KOPT-K1 (cell line): ENCODE results near the gene OTOG.

ENCODE experiments used
- H3K27ac ChIP-seq: fragments of 200-600 bp; sonication (generic); 2 replicates; pipeline ENCODE4 v1.5.1; 2016; ENCODE audit warnings: antibody characterized with exemption, mild to moderate bottlenecking, low read depth, low read length; ENCODE audit not compliant: poor library complexity, severe bottlenecking
- H3K36me3 ChIP-seq: fragments of 200-600 bp; sonication (generic); 2 replicates; pipeline ENCODE4 v1.5.1; 2017; ENCODE audit warnings: antibody characterized with exemption, mild to moderate bottlenecking, low read length, moderate library complexity; ENCODE audit not compliant: insufficient read depth
- H3K9me3 ChIP-seq: fragments of 200-600 bp; sonication (generic); 2 replicates; pipeline ENCODE4 v1.5.1; 2017; ENCODE audit warnings: antibody characterized with exemption, low read length, mild to moderate bottlenecking; ENCODE audit not compliant: insufficient read depth, poor library complexity, severe bottlenecking

Gene OTOG

DNA sequence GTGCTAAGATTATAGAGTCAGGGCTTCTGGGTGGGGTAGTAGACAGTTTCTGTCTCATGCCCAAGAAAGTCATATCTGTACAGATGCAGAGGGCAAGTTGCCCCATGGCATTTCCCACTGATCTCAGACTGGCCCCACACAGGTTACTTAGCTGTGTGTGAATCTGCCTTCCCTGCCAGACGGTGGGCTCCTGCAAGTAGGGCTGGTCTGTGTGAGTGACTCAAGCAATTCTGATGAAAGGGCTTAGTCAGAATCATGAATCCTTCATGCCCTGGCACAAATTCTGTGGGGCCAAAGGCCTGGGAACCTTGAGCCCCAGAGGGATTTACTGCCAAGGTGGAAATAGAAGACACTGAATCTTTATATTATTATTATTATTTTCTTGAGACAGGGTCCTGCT lies 33.2 kb upstream of the OTOG start:
- H3K9me3 ChIP-seq, result no peaks in the 10 kb centered on the region
- no peak overlapping the region for H3K27ac ChIP-seq
- no peaks in the 10 kb centered on the region for H3K36me3 ChIP-seq

DNA sequence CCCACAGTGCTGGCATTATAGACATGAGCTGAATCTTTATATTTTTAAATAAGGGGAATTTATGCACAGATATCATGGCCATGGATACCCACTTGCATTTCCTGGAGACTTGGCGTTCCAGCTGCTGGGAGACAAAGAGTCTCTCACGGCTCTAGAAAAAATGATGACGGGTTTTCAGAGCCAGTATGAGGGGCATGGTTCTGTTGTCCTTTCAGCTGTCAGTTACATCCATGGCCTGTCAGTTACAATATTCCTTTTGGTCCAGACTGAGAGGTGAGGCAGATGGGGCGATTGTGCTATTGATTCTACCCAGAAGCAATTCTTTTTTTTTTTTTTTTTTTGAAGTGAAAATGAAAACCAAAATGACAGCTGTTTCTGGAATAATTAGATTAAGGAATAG lies 32.6 kb upstream of the OTOG start:
- no peaks in the 10 kb centered on the region for H3K36me3 ChIP-seq
- H3K27ac ChIP-seq, result no peak overlapping the region
- no peaks in the 10 kb centered on the region for H3K9me3 ChIP-seq

DNA sequence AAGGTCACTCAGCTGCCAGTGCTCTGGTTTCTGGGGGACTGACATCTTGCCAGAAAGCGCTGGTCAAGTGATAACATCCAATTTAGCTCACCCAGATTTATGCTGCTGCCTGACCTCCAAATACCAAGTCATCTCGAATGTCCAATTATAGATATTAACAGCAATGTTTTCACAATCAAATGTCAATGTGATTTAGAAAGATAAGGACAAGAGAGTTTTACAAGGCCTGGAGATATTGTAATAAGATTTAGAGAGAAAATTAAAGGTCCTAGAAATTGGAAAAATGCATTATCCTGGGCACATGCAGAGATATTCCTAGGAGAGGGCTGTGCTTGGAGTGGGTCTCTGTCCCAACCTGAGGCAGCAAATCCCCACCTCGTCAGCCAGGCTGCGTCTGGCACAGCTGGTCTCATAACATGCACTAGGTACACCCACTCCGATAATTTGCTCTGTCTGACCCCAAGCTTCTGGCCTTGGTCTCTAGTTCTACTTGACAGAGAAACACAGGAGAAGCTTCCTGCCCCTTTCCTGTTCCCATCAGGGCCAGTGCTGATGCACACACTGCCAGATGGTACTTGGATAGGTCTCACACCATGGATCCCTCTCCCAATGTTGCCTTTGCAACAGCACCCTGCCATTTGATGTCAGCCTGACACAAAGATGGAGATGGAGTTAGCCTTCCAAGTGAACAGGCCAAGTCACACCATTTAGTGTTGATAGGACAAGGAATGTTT lies 31.4 kb upstream of the OTOG start:
- no peaks in the 10 kb centered on the region for H3K9me3 ChIP-seq
- H3K36me3 ChIP-seq, result no peaks in the 10 kb centered on the region
- H3K27ac ChIP-seq, result no peak overlapping the region

DNA sequence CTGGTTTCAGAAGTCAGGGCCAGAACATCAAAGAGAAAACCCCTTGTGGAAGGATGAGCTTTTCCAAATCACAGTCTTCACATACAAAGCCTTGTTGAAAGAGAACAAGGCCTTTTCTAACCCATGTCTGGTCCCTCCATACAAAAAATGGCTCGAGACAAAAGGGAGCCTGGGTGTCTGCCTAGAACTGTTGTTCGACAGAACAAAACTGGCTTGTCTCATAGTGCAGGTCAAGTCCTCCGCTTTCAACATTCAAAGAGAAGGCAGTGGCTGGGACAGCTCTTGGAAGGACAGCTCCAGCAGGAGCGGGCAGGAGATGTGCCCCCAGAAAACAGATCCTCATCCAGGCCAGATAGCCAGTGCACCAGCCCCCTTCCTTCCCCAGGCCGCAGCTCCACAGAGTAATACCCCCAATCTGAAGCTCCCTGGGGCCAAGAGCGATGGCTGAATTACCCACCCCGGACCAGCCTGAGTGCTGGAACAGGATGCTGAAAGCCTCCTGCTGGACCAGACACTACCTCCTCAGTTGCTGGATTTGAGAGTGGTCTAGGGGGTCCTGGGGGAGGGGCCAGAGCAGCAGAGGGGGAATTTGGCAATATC lies 30.4 kb upstream of the OTOG start:
- no peak overlapping the region for H3K27ac ChIP-seq
- no peaks in the 10 kb centered on the region for H3K36me3 ChIP-seq
- H3K9me3 ChIP-seq, result no peaks in the 10 kb centered on the region

DNA sequence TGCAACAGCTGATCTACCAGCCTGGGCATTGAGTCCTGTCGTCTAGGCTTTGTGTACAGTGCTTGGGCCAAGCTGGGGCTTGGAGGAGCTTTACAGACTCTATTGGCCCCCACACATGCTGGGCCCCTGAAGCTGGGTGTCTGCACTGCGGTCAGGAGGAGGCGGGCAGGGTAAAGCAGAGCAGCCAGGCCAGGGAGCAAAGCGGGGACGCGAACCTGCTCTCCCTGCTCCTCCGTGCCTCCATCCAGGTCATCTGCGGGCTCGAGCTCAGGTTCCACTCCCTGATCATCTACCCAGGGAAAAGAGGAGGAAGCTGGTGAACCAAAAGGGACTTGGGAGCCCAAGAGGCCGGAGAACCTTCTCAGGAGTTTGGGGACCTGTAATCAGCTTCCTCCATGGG lies 29.9 kb upstream of the OTOG start:
- Histone ChIP-seq H3K27ac (no peak overlapping the region), H3K9me3 (no peaks in the 10 kb centered on the region), H3K36me3 (no peaks in the 10 kb centered on the region)

DNA sequence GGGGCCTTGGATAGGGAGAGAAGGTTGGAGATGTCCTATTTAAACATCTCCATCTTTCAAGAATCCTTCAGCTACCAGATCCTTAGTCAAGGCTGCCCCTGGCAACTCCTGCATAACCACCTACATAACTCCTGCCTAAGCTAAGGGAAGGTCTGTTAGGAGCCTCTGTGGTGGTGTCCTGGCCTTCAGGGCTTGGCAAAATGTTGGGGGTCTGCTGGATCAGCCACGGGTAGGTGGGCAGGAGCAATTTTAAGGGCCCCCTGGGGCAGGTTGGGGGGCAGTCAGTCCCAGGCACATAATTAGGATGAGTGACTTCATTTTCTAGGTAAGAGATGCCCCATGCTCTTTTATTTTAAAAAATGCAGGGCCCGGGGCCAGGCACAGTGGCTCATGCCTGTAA lies 28.7 kb upstream of the OTOG start:
- Histone ChIP-seq H3K27ac (no peak overlapping the region), H3K36me3 (no peaks in the 10 kb centered on the region), H3K9me3 (no peaks in the 10 kb centered on the region)

DNA sequence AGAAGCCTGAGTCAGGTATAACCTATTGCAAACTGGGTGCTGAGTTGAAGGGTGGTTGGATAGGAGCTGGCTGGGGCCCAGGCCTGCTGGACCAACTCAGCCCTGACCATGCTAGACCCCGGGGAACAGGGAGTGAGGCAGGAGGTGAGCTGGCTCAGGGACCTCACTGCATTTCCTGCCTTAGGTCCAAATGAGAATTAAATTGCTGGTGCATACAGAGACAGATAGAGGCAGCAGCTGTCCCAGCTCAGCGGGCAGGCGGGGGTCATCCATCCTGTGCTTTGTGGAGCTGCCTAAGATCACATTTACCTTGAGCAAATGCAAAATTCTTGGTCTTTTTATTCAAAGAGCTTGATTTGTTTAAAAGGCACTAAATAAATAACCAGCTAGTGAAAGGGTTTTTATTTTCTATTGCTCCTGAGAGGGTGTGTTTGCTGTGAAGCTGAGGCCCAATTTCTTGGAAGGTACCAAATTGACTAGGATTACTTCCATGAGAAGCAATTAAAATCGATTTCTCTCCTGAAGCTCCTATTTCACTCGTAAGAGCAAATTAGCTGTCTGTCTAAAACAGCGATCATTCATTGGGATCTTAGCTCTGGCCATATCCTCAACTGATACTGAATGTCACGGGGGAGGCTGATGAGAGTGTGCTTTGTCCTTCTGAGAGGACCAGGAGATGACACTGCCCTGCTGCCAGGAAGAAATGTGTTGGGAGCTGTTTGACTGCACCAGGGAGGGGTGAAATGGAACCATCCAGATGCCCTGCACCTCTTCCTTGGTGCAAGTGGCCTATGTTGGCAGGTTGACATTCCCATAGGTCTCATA lies 27.8 kb upstream of the OTOG start:
- H3K36me3 ChIP-seq, result no peaks in the 10 kb centered on the region
- H3K27ac ChIP-seq, result no peak overlapping the region
- H3K9me3 ChIP-seq, result no peaks in the 10 kb centered on the region

DNA sequence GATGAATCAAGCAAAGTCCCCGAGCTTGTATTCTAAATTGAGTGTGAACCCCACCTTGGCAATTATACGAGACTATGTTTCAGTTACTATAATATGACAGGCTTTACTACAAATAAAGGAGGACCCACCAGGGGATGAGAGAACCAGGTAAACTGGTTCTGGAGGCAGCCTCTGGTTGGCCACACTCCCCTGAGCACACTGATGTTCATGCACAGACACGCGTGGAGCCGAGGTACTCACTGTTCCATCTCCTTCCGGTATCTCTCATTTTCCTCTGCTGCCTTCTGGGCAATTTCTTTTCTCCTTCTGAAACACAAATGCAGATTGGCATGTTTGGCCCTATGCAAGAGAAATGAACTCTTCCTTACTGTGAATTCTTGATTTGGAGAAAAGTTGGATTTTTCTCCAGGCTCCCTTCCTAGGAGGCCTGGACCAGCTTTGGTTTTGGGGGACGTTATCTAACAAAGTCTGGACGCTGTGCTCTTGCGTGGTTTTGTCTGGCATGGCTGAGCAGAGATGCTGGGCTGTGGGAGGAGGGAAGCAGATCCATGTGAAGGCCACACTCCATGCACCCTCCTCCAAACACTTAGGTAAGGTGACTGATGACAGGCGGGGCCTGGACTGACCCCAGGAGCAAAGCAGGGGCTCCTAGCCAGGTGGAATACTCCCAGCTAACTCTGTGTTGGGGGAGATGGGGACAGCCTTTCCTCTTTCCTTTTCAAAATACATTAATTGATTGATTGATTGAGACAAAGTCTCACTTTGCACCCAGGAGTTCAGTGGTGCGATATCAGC lies 25.8 kb upstream of the OTOG start:
- no peaks in the 10 kb centered on the region for H3K9me3 ChIP-seq
- H3K36me3 ChIP-seq, result no peaks in the 10 kb centered on the region
- no peak overlapping the region for H3K27ac ChIP-seq

DNA sequence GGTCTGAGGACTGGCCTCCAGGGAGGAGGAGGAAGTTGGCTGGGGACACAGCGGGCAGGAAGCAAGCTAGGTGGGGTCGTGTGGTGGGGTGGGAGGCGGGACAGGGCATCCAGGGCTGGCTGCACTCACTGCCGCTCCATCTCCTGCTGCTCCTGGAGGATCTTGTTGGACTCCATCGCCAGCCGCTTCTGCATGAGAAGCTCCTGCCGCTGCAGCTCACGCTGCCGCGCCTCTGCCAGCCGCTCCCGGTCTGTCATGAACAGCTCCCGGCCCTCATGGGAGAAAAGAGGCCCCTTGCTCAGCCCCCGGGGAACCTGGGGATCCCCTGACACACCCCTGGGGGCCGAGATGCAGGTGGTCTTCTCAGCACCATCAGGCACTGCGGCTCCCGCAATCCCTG lies 24.4 kb upstream of the OTOG start:
- Histone ChIP-seq H3K36me3 (no peaks in the 10 kb centered on the region), H3K9me3 (no peaks in the 10 kb centered on the region), H3K27ac (no peak overlapping the region)

DNA sequence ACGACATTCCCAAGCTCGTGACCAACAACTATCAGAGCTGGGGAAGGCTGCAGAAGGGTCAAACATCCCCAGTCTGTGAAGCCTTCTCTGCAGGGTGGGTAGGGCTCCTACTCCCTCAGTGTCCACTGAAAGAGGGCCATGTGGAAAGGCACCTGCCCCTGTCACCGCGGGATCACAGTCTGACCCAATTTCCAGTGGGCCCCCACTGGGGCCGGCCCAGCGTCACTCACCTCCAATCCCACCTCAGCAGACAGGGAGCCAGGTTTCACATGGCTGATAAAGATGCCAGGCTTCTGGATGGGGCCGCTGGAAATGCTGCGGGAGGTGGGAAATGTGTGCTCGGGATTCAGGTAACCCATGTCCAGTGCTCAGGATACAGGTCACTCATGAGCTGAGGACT lies 22.8 kb upstream of the OTOG start:
- no peaks in the 10 kb centered on the region for H3K9me3 ChIP-seq
- no peaks in the 10 kb centered on the region for H3K36me3 ChIP-seq
- no peak overlapping the region for H3K27ac ChIP-seq

DNA sequence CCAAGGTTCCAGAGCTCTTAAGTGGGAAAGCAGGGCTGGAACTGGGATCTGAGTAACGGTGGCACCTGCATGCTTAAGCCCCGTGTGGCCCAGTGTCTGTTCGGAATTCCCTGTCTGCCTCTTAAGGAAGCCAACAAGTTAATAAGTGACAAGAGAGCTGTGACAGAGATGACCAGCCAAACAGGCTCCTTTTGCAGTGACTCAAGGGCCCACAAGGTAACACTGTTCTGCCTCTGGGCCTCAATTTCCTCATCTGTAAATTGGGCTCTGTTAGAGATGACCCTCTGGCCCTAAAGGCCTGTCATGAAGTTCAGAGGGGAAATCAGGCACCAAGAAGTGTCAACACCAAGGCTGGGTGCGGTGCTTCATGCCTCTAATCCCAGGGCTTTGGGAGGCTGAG lies 21.5 kb upstream of the OTOG start:
- no peaks in the 10 kb centered on the region for H3K9me3 ChIP-seq
- no peak overlapping the region for H3K27ac ChIP-seq
- H3K36me3 ChIP-seq, result no peaks in the 10 kb centered on the region

DNA sequence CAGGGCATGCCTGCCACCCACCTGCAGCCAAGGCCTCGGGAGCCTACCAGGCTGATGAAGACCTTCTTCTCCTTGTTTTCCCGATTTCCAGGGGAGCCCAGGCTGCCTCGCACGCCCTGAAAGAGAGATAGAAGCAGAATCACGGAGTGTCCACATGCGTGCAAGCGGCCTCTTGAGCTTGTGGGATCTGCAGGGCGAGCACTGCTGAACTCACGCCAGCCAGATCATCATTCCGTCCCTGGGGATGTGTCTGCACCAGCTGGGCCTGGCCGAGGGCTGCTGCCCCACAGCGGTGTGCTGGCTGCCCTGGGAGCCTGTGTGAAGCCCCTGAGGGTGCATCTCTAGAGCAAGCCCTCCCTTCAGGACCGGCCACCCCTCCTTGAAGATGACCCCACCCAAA lies 20.7 kb upstream of the OTOG start:
- H3K9me3 ChIP-seq, result no peaks in the 10 kb centered on the region
- H3K36me3 ChIP-seq, result no peaks in the 10 kb centered on the region
- no peak overlapping the region for H3K27ac ChIP-seq

DNA sequence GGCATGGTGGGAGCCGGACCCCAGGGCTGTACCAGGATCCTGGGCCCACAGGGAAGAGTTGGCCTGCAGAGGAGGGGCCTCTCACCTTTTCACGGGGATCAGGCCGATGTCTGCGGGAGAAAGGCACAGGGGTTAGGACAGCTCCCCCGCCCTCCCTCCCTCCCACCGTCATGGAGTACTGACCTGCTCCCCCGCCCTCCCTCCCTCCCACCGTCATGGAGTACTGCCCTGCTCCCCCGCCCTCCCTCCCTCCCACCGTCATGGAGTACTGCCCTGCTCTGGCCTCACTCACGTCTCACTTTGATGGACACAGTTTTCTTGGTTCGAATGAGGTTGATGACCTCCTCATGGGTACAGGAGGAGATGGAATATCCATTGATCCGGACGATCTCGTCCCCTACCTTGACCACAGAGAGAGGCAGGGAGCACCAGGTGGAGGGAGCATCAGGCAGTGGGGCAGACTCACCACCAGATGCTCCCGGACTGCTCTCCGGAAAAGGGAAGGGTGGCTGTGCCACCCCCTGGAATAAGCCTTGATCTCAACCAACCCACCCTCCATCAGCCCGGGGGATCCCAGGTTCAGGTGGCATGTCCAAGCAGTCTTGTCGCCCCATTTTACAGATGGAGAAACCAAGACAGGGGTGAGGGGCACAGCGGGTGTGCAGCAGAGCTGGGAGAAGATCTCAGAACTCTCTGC lies 20.0 kb upstream of the OTOG start:
- H3K36me3 ChIP-seq, result no peaks in the 10 kb centered on the region
- no peak overlapping the region for H3K27ac ChIP-seq
- no peaks in the 10 kb centered on the region for H3K9me3 ChIP-seq

DNA sequence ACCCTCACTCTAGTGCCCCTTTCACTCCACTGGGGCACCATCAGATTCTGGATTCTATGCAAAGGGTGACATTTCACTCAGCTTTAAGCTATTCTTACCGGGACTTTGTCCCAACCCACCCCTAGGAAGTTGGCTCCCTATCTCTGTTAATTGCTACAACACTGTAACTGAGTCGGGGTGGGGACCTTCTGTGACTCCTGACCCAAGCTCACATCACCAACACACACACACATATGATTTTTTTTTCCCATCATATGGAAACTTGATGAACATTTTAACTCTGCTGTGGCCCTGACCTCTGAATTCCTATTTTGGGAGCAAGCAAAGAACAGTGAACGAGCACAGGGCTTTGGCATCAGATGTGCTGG lies 19.4 kb upstream of the OTOG start:
- Histone ChIP-seq H3K9me3 (no peaks in the 10 kb centered on the region), H3K27ac (no peak overlapping the region), H3K36me3 (no peaks in the 10 kb centered on the region)
